Stimulated activated CD4-positive, alpha-beta T cell treated with anti-CD3 and anti-CD28 coated beads, Interleukin-2, amount 100 ng/mL, for 48 hours (primary cell): ENCODE measurements around the gene DCLK1.

Experiments
- DNase-seq, 2 donors: peaks; one replicate each; pipeline ENCODE4 v3.0.0-alpha.2; 2020

The DCLK1 gene

DNA sequence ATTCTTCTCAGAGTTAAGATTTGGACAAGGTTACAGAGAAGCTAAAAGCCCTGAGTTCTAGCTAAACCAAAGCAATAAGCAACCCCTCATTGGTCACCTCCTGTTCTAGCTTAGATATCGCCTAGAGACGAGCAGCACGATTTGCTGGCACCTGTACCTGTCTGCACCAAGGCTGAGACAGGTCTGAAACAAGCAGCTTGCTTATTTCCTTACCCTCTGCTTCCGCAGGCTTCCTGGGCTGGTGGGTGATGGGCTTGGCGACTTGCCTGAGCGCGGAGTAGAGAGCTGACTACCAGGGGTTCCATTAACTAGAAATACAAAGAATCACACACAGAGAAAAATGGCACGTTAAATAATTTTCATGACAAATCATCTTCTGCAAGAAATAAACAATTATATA, 276.9 kb downstream of the DCLK1 start:
- no peak for DNase-seq

DNA sequence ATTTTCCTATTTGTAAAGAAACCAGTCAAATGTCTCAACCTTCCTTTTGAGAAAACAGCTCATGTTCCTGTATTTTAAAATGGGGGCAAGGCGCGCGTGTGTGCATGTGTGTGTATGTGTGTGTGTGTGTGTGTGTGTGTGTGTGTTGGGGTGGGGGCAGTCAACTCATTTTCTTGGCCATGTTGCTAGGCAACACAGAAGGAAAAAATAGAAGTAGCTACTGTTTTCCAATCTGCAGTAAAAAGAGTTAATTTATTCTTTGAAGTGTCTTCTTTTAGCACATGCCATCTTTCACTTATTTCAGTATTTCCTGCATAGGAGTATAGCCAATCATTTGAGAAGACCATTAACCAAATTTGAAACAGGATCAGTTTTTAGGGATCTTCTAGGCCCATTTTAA, 279.3 kb downstream of the DCLK1 start:
- DNase-seq, result no peak

DNA sequence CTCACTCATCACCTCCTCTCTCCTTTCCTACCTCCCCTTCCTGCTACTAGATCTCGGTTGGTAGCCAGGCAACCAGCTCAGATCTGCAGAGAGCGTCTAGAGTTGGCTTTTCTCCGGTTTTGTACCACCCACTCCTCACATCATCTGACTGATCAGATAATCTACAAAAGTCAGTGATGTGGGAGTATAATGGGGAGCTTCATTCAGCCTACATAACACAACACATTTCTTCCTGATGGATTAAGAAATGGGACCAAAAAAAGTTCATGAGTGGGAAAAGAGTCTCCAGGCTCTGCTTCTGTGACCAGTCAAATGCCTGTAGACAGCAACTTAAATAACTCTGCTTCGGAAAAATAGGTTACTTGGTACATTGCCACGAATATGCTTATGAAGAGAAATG, 279.8 kb downstream of the DCLK1 start:
- DNase-seq, result no peak

DNA sequence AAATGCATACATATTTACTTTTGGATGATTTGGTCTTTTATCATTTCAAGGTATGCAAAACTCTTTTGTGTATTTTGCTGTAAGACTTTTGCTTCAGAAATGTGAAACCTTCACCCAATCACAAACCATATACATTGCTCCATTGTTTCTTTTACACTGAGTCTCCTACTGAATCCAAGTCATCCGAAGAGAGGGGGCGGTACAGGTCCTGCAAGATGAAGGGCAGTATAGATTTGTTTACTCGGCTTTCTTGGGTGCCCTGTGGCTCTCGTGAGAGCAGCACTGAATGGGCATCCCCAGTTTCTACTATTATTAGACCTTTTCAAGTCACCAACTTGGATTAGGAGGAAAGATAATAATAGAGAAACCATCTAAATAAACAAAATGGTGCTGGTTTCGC, 280.6 kb downstream of the DCLK1 start:
- DNase-seq, result no peak

DNA sequence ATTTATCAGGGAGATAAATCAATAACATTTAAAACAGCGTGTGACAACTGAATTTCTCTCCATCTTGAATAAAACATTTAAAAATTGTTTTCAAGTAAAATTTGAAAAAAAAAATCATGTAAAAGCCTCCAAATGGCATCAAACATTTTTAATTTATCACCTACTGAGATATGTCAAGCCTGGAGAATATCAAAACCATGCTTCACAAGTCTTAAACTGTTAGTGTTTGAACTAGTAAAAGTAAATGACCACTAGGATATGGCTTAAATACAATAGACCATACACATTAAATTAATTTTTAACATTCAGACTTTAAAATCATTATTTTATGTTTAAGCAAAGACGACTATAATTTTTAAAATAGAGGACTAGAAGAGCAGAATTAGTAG, 281.9 kb downstream of the DCLK1 start:
- no peak for DNase-seq

DNA sequence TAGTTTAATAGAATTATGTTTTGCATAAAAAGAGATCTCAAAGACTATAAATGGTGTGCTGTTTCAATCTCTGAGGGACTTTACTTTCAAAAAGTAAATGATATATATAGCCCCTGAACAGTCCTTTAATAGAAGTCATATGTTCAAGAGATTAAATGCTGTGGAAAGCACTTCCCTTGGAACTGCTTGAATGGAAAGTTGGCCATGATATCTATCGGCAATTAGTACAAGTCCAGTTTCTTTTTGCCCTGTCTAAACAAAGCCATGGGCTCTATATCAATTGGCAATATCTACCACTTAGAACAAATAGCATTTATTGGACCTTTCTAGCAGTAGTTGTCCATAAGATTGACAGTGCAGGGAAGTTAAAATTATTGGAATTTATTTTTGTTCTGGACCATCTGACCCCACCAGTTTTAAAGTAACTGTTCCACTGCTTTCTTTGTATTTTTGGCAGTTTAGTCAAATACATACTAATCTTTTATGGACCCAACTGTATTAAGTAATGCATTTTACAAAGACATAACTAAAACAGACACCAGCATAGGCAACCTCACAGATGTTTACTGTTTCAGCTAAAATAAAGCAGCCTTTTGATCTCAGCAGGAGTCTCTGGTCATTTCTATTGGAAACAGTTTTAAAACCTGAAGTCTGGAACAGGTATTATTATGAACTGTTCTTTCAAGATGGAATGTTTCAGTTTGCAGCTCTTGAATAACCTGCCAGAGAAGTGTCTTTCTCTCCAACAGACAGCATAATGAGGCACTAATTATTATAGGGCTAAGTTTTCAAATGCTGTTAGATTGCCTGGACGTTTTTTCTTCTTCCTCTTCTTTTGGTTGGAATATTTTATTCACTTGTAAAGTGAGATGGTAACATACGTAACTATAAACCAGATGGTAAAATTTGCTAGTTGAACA, 282.6 kb downstream of the DCLK1 start:
- DNase-seq, result no peak

DNA sequence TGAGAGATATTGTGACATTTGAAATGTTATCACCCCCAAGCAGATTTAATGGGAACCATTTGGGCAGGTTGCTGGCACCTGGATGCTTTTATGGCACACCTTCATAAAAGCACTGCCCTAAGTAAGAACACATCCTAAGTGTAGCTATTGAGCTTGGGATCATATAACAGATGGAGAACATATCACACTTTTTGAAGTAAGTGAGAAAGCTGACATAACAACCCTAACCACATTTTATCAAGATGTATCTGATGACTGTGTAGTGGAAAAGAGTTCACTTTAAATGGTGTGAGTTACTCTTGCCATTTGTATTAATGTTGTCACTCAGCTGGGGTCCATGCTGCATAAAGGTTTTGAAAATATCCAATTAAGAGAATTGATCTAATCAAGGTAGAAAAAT, 287.9 kb downstream of the DCLK1 start:
- no peak for DNase-seq

DNA sequence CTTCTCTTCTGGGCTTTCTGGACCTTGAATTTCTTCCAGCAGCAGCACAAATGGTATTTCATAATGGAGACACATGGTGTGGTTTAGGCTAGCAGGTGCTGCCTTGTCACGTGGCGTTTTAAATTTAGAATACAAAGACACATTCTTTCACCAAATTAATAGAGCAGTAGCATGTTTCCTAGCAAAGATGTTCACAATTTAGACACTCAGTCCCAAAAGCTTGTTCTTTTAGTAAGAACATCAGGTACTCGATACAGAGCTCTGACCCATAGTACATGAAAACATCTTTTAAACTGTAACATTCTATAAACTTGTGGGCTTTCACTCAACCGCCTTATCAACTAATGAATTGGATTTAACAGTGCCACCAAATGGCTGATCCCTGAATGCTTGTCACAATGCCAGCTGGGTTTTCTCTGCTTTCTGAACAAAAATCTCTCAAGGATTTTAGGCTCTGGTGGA, 290.1 kb downstream of the DCLK1 start:
- DNase-seq, result no peak

DNA sequence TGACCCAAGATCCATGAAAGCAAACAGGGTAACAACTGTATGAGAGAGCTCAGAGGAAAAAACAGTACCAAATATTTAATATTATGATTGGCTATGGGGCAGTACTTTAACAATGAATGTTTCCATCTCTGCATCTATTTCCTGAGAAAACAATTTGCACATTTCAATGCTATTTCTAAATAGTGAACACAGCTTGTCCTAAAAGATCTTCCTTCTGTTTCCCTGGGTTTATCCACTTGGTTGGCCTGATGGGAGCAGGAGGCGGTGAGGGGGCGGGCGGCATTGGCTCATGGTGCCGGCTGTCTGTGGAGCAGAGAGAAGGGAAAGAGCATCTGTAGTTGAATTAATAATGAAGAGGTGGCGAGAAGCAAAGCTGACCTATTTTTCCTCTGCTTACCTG, 291.4 kb downstream of the DCLK1 start:
- DNase-seq, result no peak

DNA sequence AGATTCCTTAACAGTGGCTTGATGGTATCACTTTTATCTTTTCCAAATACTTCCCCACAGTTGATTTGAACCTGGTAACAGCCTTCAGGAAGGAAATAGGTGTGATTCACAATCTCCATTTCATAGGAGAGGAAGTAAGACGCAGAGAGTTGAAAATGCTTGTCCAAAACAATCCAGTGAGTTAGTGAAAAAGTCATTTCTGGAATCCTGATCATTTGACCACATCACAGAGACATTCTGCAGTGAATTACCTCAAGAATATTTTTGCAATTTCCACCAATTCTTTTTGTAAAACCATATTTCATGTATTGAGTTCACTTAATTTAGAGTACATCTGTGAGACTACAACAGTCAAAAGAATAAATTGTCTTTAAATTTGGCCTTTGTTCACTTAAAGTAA, 292.8 kb downstream of the DCLK1 start:
- no peak for DNase-seq

DNA sequence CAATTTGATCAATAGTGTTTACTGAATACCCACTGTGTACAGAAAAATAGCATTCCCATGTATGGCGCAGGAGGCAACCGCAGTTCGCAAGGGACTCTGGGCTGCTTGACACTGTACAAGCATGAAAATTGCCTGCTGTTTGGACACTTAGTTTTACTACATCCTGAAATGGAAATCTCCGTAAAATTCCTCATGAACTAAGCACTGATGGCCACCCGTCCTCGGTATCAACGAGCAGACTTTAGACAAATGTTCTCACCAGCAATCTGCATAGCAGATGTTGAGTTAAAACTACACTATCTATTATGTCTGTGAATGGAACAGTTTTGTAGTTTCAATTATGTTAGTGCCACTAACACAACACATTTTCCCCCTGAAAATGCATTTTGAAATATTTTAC, 294.7 kb downstream of the DCLK1 start:
- no peak for DNase-seq

DNA sequence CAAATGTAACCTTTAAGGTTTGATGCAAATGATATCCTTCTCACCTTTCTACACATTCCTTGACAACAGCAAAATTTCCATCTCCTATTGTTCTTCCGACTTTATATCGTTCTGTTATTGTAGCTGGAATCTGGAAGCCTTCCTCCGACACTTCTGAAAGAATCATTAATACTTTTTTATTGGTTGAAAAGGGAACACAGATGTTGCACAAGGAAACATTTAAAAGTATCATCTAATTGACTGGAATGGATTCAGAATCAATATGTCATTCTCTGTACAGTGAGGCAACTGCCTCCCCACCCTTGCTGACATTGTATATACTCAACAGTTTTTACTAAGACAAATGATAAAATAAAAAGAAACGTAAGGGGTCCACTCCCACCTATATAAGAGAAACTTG, 295.2 kb downstream of the DCLK1 start:
- DNase-seq, result no peak

DNA sequence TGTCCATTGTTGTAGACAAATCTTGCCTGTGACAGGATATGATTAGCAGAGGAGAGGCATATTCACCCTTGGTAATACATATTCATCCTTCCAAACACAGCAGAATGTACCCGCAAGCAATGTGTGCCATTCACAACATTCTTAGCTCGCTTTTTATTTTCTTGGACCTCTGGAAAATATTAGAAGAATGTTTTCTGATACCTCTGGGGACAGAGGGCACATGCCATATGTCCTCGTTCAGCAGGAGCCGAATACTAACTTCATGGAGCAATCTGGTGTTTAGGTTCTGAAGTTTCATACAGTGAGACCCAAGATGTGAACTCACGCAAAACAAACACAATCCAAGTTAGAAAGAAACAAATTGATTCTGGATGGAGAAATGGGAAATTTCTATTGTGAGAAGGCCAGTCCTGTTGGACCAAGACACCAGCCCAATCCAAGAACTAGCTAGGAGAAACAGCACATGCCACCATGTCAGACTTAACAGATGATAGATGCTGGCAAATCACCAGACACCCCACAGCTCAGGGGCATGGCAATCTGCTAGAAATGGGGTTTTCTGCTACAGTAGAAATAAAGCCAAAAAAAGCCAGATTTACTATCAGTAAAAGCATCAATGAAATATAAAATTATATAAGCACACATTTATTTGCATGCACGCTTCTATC, 297.4 kb downstream of the DCLK1 start:
- DNase-seq, result no peak

DNA sequence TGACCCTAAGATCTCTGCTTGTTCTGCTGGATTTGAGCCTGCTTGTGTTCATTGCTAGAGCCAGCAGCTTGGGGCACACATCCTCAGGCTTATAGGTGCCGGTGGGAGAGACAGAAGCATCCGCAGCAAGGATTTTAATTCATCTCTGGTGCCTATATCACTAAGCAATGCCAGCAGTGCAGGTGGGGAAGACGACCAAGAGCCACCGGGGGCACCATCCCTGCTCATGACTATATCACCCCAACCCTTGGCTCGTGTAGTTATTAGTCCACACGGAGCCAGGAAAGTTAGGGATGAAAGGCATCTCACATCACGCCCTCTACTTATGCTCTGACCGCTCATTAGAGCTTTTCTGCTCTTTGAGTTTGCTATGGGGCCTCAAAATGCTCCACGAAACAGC, 298.2 kb downstream of the DCLK1 start:
- DNase-seq, result no peak

DNA sequence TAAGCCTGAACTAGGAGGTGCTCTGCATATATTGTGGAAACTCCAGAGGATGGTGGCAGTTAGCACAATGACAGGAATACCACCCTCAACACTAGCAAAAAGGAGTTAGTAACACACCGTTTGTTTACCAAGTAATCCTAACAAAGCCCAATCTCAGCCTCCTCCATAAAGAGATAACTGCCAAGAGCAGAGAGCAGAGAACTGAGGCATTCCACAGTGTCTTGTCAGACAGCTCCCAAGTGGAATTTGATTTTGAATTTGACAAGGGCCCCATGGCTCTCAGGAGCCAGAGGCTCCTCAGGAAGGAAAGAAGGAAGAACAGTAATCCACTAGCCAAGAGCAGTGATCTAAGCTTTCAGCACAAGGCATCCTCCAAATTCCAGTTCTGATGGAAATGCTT, 298.6 kb downstream of the DCLK1 start:
- no peak for DNase-seq

DNA sequence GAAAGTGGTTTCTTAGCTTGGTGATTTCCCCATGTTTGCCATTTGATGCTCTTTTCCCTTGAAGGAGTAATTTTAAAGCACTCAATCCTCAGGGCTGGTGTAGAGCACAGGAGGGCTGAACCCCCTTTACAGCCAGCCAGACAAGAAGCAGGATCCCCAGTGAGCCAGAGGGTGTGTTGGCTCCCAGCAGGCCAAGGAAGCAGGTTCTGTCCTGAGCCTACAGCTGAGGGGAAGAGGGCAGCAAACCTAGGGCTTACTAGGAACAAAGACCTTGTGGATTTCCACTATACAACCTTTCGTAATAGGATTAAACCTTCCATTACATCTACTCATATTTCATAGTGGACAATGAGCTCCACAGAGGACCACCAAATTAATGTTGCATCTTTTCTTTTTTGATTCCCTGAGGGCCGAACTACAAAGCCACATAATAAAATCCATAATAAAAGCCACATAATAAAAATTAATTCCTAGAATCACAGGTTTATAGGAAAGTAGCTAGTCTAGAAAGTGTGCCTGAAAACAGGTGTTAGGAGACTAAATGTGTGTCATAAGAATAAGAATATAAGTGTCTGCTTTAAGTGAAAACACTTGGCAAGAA, 300.2 kb downstream of the DCLK1 start:
- no peak for DNase-seq

DNA sequence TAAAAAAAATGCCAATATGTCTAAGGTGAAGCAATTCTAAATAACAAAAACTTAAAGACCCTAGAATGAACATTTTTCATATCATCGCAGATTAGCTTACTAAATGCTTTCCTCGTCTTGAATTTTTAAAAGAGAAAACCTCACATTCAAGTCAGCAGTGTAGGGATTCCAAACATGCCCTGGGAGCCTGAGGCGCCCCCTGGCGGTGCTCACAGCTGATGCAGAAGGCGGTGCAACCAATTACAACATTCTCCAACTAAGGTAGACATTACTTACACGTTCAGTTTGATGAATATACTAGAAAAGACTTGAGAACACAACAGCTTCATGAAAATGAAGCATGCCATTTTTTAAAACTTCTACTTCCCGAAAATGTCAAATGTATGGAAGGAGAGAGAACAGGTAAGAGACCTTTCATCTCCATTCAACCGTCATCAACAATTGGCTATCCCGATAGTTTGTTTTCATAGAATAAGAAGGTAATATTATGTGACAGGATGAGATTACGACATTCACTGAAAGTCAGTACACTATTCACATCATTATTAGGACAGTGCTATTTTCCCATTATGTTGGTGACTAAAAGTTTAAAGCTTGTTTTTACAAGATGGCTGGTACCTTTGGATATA, 304.4 kb downstream of the DCLK1 start:
- DNase-seq, result no peak

DNA sequence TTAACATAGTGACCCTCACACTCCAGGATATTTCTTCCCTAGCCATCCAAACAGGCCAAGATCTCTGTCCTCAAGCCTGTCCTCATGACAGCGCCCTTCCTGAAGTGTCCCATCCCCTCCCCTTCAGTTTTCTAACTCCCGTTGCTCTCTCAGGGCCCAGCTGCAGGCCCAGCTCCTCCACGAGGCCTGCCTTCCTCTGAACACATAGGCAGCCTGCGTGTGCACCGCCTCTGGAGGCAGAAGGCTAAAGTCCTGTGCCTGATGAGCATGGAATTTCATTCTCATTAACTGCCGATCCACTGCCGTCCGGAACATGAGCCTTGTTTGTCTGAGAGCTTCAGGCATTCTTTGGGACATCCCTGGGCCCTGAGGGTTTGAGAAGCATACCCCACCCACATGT, 306.4 kb downstream of the DCLK1 start:
- DNase-seq, result no peak

DNA sequence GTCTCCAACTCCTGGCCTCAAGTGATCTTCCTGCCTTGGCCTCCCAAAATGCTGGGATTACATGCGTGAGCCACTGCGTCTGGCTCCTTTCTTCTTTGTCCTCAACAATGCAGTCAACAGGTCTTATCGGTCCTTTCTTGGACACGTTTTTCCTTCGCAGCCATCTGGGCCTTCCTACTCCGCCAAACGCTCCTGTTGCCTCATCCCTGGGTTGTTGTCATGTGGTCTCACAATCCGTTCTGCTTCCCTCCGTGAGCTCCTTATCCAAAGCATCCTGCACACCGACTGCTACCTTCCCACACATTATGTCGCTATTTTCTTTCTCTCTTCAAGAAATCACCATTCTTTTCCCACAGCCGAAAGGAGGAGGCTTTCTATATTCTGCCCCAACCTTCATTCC, 306.8 kb downstream of the DCLK1 start:
- no peak for DNase-seq

DNA sequence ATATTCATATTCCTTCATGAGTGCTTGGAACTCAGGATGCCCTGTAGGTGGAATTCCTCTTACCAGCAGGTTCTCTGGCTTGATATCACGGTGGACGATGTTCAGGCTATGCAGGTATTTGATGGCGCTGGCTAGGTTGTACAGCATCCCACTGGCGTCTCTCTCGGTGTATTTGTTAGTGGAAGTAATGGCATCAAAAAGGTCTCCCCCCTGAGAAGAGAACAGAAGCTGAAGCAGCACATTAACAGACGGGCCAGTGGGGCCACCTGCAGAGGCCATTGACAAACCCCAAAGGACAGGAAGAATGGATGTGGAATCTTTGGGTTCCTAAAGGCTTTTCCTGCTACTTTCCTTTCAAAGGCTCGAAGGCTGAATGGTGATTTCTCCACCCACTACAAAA, 308.5 kb downstream of the DCLK1 start:
- no peak for DNase-seq

DNA sequence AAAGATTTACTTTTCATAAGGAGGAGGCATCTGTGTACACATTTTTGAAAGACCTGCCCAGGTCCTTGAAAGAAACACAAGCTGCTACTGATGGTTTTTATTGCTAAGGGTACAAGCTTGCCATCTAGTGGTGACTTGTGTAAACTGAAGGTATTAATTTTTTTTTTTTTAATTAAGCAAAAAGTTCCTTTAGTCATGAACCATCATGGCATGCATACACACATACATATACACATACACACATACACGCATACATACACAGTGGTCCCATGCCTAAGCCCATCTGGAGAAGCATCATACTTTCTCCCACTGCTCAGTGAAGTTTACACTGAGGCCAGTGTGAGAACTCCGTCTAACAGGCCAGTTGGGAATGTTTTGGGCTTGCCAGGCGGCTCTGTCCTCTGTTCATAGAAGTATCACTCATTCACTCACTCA, 312.5 kb downstream of the DCLK1 start:
- no peak for DNase-seq

DNA sequence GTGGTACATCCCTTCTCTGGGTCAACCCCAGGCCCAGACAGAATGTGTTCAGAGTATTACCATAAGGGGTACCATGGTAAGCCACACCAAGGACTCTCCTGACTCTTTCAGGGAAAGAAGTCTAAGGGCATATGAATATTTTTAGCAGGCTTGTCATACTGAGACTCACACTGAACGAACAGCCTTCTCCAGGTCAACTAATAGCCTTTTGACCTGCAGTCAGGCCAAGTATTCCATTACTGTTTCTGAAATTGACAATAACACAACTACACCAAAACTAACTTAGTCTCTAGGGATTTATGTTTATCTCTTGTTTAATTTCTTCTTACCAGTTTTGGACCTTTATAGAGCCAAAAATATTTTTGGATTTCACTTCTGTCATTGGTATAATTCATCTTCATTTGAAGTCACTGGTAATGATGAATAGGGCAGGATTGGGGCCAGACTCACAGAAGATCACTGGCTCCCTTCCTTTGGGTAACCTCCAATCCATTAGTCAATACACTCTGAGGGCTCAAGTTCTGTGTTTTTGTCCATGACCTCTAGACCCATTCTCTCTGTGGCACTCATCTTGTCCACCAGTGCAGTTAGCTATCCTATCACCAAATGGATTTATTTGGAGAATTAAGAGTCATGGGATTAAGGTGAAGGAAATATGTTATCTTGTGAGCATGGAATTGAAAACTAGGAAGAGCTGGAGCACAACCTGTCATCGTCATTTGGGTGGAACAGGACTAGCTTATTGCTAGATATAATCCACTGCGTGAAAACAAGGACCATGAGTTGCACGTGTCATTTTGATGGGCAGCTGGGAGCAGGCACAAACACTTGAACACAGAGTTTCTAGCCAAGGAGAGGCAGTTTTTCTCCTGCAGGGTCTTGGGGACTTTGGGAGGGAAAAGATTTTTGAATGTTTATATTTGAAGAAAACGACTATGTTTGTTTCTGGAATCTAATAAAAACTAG, 313.3 kb downstream of the DCLK1 start:
- no peak for DNase-seq
